SW 1271 (cell line): Measurements from ENCODE around the gene DST.

ENCODE experiments used
- DNase-seq, 2 experiments: peaks; one replicate each; lab custom pipeline; 2025; lab: John Stamatoyannopoulos, UW

The DST gene

DNA sequence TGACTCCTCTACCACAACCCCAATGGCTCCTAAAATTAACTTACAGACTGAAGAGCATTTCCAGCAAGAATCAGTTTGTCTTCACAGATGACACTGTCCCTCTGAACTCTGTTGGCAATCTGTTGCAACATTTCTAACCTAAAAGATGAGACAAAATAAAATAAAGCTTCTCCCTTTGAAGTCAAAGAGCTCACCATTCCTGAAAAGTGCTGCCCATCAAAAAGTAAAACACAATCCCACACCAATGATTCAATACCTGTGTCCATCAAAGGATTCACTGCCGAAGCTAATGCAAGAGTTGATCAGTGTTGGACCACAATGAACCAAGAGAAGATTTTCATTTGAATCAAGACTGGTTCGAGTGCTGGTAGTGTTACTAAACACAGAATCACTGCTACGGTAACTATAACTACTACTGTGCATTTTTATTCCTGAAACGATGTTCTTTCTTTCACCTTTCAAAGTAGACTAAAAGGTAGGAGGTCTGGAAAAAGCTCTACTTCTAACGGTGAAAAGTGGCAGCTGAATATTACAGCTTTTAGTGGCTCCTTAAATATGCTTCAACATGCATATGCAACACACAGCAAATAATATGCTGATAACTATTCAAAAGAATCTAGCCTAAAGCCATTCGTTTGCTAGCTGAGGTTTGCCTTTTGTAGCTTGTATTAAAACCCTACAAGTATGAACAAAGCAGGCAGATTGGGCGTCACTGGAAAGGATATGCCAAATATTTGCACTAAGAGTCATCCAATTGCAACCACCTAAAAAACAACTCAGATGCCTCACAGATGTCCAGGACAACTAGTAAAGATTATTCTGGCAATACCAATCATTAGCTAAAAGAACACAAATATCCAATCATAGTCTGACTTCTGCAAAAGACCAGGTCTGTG is at the start of gene DST:
DST (minus strand) TSS at position 524 of the 896 bp plus-strand sequence.
- DNase-seq, result peak; percentile 45 to 82

DNA sequence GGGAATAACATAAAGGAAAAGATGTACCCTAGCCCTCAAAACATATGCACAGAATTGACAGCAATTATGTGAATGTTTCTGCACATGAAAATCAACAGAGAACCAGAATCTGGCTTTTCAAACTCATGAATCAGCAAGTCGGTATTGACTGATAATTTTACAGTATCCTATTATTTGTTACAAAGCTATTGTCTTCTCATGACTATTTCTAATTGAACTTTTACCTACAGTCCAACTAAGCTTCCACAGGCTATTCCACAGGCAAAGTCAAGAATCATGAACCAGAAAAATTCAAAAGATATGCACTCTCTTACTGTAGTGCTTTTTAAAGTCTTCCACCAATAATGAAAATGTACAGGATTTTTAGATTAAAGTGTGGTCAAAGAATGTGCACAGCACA is 49.1 kb upstream of the DST start:
- DNase-seq, result no peak

DNA sequence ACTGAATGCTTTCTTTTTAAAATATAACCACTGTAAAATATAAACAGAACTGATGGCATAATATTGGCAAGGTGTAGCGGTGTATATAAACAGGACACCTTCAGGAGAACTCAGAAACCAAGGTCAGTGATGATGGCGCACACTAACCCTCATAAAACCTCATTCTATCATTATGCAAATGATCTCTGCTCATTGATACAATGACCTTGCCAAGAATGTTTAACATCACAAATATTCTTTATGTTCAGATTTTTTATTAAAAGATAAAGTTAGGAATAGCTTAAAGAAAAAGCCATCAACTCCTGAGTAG is 48.6 kb upstream of the DST start:
- DNase-seq, result no peak

DNA sequence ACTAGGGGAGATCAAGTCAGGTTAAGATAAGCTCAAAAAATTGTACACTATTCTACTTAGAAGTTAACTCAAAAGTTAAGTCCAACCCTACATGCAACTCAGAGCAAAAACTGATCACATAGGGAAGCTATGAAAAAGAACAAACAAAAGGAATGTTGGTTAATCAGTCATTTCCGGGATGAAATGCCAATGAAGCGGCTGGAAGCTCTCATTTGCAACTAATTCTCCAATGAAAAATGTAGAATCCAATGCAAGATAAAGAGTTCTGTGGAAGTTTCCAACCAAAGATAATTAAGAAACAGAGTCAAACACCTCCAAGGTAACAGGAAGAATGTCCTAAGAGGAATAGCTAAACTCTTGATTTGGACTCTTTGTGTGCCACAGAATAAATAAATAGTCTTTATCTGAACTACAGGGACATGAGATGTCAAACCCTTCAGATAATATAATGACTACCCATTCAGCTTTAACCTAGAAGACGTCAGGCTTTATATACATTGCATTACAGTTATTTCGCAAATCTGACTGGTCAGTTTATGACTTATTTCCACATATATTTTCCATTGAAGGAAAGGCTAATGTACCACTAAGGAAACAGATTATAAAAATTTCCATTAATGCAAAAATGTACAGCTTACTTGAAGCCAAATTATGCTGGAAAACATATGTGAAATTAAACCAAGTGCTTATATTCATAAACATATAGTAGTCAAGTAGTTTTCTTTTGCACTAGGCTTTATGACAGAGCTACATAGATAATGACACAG is 48.0 kb upstream of the DST start:
- peak in 1 of 2 experiments; percentile 64 for DNase-seq

DNA sequence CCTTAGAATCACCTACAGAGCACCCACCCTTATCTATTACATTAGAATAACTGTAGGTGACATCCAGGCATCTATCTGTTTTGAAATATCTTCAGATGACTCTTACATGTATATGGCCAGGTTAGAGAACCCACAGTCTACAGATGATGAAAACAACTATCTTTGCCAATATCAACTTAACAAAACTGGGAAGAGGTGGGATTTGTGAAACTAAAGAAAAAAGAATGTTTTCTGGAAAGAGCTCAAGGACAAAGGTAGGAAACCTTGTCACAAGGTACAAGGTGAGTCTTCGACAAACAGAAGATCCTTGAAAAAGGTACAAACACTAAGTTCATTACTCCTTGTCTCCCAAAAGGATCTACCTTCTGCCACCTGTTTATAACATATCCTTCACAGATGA is 47.0 kb upstream of the DST start:
- DNase-seq, result no peak

DNA sequence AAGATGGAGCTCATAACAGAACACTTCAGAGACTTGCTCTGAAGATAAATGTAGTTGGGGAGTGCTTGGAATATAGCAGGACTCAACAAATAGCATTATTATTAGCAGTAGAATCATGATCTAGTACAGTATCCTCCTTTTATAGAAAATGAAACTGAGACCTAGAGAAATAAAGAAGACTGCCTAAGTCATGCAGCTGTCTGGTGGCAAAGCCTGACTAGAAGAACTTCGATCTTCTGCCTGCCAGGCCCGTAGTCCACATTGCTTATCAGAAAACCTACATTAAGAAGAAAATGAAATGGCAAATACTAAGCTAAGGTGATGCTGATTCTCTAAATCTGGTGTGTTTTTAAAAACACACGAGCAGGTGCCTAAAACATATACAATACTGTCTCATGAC is 46.4 kb upstream of the DST start:
- DNase-seq, result no peak

DNA sequence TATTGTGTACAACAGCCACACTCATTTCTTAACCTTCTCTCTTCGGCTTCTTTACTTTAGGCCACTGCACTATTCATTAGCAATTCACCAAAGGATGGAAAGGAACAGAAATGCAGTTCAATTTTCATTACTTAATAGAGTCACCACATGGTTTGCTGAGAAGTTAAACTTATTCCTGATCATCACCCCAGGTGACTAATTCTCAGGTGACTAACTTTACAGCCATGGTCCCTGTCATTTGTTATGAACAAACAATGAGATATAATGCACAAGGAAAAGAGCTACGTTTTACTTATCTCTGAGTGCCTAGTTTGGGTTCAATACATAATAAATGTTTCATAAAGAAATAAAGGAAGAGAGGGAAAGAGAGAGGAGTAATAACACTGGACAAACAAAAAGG is 45.8 kb upstream of the DST start:
- no peak for DNase-seq

DNA sequence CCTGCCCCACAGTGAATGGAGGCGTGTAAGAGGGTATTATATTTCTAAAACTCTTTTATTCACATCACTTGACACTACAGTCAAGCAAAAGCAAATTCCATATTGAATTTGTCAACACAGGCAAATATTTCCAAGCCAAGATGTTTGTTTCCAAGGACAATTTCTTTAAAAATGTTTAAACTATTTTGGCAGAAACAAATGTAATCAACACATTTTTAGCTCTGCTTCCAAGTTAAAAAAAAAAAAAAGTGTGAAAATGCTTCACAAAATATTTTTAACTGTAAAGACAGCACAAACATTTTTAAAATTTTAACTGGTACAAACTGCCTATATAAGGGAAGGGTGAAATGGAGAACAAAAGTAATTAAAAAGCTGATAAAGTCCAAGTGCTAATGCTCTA is 44.9 kb upstream of the DST start:
- no peak for DNase-seq

DNA sequence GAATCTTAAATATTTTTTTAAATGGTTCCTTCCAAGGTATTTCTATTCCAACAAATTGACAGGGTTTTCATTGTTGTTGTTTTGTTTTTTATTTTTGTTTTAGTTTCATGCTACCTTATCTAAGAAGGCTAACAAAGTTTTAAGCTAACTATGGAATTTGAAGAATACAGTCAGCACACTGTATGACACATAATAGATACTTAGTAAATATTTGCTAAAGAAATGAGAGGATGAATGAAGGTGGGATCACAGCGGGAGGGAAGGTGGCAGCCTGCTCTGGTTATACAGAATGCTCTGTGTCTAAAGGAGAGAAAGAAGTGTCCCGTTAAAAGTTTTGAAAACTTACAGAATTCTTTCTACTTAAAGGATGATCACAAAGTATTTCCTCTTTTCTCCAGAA is 43.7 kb upstream of the DST start:
- DNase-seq, result no peak

DNA sequence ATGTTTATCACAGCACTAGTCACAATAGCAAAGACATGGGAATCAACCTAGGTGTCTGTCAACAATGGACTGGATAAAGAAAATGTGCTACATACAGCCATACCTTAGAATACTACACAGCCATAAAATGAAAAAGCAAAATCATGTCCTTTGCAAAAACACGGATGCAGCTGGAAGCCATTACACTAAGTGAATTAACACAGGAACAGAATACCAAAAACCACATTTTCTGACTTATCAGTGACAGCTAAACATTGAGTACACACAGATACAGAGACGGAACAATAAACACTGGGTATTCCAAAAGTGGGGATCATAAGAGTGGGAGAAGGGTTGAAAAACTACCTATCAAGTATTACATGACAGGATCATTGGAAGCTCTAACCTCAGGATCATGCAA is 43.3 kb upstream of the DST start:
- no peak for DNase-seq

DNA sequence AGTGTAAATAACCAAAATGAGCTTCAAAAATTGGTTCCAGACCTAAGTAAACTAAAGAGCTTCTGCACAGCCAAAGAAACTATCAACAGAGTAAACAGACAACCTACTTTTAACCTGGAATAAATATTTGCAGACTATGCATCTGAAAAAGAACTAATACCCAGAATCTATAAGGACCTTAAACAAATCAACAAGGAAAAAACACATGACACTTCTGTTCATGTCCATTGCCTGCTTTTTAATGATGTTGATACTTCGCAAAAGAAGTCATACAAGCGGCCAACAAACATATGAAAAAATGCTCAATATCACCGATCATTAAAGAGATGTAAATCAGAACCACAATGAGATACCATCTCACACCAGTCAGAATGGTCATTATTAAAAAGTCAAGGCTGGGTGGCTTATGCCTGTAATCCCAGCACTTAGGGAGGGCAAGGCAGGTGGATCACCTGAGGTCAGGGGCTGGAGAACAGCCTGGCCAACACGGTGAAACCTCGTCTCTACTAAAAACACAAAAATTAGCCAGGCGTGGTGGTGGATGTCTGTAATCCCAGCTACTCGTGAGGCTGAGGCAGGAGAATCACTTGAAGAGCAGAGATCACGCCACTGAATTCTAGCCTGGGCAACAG is 42.5 kb upstream of the DST start:
- DNase-seq, result no peak

DNA sequence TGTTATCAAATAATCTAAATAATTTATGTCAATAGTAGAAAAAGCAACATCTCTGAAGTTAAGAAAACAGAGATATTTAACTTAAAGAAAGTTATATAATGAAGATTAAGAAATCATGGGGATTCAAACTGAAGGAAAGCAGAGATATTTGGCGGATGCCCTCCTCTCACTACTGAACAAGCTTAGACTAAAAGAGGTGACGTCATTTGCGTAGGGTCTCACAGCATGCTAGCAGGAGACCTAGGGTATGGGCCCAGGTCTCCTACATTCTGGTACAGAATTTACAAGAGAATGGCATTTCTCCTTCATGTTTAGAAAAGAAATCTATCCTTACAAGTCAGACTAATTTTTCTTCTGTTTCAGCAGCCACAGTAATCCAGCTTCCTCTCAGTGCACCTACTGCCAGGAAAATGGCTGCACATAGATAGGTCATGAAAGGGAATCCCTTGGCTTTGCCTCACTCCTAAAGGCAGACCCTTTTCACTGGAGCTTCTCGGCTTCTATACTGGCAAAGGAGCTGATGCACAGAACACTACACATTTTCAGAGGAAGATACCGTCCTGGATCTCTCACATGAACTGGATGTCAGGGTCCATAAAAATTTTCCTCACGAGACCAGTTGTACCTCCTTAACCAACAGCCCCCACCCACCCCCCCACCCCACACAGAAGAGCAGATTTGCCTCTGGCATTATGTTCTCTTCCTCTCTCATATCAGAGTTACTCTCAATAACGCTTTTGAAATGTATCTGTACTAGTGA is 41.8 kb upstream of the DST start:
- no peak for DNase-seq

DNA sequence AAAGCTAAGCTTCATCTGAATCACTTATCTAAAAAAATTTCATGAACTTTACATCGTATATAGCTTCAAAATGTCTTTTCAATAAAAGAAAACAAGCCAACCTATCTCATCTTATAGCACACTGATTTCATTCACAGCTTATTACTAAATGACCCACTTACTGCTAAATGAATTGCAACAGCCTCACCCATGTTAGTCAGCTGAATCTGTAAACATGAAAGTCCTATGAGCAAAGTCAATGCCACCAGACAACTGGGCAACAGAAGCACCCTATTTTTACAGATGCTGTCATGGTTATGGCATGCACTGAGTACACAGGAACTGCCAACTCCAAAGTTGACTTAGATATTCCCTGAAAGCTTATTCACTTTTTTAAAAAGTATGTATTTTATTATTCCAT is 41.2 kb upstream of the DST start:
- DNase-seq, result peak; percentile 10 to 35

DNA sequence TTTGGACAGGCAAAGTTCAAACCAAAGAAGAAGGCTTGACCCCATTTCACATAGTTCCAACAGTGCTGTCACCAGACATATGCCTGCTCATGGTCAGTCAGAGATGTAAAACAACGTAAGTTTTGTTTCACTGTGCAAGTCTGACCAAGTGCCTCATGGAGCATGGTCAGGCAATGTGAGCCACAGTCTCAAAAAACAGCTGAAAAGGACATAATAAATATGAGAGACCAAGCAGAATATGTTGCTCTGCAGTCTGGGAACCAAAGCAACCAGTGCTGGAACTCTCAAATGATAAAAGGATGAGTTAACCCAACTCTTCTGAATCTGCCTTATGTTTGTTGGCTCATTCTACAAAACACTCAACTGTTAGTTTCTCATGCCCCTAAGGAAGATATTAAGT is 39.9 kb upstream of the DST start:
- no peak for DNase-seq

DNA sequence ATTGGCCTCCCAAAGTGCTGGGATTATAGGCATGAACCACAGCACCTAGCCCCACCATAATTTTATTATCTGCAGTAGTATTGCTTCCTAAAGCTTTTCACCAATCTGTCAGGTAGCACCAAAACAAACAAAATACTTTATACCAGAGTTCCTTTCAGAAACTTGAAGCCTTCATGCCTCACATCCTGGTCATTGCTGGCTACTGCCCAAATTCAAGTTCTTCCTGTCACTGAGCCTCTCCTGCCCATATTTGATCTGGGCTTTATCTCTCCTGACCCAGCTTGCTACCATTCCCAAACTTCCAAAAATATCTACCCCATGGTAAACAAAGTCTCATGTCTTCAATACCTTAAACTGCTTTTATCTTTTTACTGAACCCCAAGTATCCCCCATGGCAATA is 34.9 kb upstream of the DST start:
- peak in 1 of 2 experiments; percentile 49 for DNase-seq

DNA sequence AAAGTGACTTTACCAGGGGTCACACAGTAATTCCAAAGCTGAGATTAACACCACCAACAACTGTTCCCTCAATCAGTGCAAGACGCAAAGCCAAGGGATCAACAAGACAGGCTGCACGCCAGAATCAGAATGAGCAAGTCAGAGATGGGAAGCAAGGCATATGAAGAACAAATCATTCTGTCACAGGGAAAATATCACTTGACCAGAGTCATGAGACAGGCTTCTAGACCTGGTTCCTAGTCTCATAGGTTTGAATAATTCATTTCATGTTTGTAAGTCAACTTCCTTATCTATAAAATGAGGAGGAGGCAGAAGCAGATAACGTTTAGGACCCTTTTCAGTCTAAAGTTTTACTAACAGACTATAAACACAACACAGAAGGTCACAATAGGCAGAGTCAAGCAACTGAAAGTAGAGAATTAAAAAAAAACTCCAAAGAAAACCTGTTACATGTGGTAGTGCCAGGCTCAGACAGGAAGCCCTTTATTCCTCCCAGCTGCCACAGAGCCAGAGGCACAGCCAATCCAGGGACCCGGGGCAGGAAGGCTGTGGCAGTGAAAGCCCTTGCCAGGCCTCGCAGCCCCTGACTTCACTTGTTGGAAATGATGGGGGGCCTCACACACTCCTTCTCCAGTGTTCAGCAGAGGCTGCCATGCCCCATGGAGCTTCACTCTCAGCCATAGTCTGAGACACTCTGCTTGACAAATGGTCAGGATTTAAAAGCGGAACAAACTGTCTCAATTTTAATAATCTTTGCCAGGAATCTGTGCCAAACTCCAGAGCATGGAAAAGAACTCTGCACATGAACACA is 29.2 kb upstream of the DST start:
- DNase-seq, result no peak

DNA sequence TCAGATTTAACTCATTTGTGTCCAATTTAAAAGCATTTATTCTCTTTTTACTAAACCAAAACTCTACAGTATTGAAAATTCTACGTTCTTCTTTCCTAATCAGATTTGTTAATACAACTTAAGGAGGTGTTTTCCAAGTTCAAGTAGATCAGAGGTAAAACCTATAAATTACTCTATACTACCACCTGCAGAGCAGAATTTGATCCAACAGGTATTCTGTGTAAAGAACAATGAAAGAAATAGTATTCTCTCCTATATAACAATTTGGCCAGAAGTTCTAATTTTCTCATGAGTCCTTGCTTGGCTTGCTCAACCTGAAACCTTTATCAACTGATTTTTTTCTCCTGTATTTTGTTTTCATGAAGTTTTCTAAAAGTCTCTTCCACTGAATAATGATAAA is 28.5 kb upstream of the DST start:
- no peak for DNase-seq

DNA sequence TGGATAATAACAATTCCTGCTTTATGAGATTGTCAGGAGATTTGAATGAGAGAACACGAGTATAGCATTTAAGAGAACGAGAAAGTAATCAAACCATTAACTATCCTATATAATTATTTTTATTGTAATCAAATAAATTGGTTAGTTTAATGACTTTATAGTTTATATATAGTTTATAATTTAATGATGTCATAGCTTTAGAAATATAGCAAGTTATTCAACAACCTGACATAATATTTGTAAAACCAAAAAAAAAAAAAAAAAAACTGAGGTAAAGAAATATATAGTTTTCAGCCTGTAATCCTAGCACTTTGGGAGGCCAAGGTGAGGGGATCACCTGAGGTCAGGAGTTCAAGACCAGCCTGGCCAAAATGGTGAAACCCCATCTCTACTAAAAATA is 26.4 kb upstream of the DST start:
- no peak for DNase-seq

DNA sequence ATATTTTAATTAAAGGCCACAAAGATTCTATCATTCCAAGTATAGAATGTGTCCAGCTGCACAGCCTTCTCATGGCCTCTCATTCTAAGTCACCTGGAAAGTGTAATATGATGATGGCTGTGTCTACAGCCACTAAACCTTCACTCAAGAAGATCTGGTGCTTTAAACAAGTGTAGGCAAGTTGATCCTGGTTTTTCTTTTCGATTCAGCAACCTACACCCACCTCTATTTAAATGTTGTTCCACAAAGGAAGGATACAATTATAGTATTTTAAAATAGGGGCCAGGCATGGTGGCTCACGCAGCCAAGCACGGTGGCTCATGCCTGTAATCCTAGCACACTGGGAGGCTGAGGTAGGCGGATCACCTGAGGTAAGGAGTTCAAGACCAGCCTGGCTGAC is 25.5 kb upstream of the DST start:
- DNase-seq, result no peak

DNA sequence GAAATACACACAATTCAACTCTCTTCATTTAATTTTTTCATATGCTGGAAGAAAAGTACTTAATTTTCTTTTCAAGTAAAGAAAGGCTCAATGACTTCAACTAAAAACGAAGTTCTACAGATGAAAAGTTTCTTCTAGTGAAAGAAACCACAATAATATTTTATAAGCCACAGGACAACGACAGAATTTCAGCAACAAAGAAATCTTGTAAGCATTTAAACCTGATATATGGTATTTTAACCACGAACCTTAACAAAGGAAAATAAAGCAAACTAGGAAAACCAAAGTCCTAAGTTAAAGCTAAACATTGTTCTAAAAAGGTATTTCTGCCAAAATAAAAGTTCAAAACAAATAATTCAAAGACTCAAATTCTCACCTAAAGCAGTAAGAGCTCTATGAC is 24.6 kb upstream of the DST start:
- no peak for DNase-seq

DNA sequence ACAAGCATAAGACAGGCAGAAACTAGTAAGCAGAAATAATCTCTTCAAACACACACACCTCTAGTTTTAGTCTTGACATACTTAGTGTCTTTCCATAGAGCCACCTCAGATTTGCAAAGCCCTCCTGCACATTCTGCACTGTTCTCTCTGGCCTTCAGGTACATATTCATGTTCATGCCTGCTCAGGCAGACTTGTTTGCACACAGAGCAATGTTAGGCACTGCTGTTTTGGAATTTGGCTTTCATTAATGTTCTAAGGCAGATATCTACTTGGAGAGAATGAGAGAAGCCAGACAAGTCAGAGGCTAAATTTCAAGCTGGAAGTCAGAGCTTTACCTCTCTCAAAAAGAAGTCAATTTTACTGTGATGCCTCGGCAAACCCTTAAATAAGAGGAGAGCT is 21.3 kb upstream of the DST start:
- no peak for DNase-seq

DNA sequence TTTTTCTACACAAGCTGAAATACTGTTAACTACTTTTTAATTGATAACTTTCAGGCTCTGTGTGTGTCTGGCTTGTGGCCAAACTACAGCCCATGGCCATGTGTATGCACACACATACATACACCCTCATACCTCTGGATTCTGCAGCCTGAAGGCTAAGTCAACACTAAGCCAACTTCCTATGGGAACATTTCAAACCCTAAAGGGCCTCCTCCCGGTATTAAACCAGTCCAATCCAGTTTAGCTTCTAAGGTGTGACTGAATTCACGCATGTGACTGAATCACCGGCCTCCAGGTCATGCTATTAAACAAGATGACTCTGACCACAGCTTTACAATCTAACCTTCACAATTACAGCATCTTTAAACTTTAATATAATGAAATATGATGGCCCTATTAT is 20.7 kb upstream of the DST start:
- no peak for DNase-seq
